Liver (tissue), 3 donors: ENCODE data around the gene TRIP6.
"Not testable (repeated sequence)": the region's sequence is repeated elsewhere in the genome, so short reads cannot be mapped to it uniquely, and the experiment has no call there.

Source experiments
- FOXA1 ChIP-seq: IDR thresholded peaks from 2 replicates; pipeline ENCODE4 v1.6.1; 2016; ENCODE audit warnings: antibody characterized with exemption
- GABPA ChIP-seq, 2 donors: IDR thresholded peaks in 1 of 2; conservative IDR thresholded peaks in 1 of 2; 2 replicates each; pipeline ENCODE4 v1.6.1; 2016; ENCODE audit warnings: antibody characterized with exemption in 2 of 2, mild to moderate bottlenecking in 1 of 2, moderate library complexity in 1 of 2
- JUND ChIP-seq, 2 donors: IDR thresholded peaks; 2 replicates each; pipeline ENCODE4 v1.6.1; 2016; ENCODE audit warnings: antibody characterized with exemption in 2 of 2
- RAD21 ChIP-seq, 2 donors: IDR thresholded peaks; 2 replicates each; pipeline ENCODE4 v1.6.1; 2016; ENCODE audit warnings: antibody characterized with exemption in 2 of 2, mild to moderate bottlenecking in 2 of 2
- SP1 ChIP-seq: IDR thresholded peaks from 2 replicates; pipeline ENCODE4 v1.6.1; 2018; ENCODE audit warnings: antibody characterized with exemption, mild to moderate bottlenecking
- TAF1 ChIP-seq: conservative IDR thresholded peaks from 2 replicates; pipeline ENCODE4 v1.6.1; 2016; ENCODE audit warnings: antibody characterized with exemption, mild to moderate bottlenecking
- YY1 ChIP-seq: IDR thresholded peaks from 2 replicates; pipeline ENCODE4 v1.6.1; 2016; ENCODE audit warnings: antibody characterized with exemption, mild to moderate bottlenecking
- TF ChIP-seq, protein P1 (sequence below): IDR thresholded peaks from 2 replicates; pipeline ENCODE4 v1.6.1; 2016; ENCODE audit warnings: antibody characterized with exemption
- TF ChIP-seq, protein P2 (sequence below): fragments of 150-350 bp; IDR thresholded peaks from 2 replicates; pipeline ENCODE4 v1.5.1; 2017; ENCODE audit warnings: improper control_type of control experiment, low read depth, low read length; ENCODE audit not compliant: missing input control
- TF ChIP-seq, protein P3 (sequence below): IDR thresholded peaks from 2 replicates; pipeline ENCODE4 v1.6.1; 2016; ENCODE audit warnings: antibody characterized with exemption
- TF ChIP-seq, protein P4 (sequence below): IDR thresholded peaks from 2 replicates; pipeline ENCODE4 v1.6.1; 2016; ENCODE audit warnings: antibody characterized with exemption
- donor health status: healthy.
- donor health status: healthy.

DNA sequence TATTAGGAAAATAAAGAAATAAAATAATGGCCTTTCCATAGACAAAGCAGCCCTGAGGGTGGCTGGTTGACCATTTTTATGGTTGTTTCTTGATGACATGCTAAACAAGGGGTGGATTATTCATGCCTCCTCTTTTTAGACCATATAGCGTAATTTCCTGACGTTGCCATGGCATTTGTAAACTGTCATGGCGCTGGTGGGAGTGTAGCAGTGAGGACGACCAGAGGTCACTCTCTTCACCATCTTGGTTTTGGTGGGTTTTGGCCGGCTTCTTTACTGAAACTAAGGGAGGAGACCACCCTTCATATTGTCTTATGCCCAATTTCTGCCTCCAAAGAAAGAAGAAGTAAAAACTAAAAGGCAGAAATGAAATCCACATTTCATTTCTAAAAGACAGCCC lies 52.1 kb downstream of the TRIP6 start:
- TF ChIP-seq, protein P1, sequence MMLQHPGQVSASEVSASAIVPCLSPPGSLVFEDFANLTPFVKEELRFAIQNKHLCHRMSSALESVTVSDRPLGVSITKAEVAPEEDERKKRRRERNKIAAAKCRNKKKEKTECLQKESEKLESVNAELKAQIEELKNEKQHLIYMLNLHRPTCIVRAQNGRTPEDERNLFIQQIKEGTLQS: not testable (repeated sequence)
- TF ChIP-seq, protein P2, sequence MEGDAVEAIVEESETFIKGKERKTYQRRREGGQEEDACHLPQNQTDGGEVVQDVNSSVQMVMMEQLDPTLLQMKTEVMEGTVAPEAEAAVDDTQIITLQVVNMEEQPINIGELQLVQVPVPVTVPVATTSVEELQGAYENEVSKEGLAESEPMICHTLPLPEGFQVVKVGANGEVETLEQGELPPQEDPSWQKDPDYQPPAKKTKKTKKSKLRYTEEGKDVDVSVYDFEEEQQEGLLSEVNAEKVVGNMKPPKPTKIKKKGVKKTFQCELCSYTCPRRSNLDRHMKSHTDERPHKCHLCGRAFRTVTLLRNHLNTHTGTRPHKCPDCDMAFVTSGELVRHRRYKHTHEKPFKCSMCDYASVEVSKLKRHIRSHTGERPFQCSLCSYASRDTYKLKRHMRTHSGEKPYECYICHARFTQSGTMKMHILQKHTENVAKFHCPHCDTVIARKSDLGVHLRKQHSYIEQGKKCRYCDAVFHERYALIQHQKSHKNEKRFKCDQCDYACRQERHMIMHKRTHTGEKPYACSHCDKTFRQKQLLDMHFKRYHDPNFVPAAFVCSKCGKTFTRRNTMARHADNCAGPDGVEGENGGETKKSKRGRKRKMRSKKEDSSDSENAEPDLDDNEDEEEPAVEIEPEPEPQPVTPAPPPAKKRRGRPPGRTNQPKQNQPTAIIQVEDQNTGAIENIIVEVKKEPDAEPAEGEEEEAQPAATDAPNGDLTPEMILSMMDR: not testable (repeated sequence)
- TF ChIP-seq, protein P3, sequence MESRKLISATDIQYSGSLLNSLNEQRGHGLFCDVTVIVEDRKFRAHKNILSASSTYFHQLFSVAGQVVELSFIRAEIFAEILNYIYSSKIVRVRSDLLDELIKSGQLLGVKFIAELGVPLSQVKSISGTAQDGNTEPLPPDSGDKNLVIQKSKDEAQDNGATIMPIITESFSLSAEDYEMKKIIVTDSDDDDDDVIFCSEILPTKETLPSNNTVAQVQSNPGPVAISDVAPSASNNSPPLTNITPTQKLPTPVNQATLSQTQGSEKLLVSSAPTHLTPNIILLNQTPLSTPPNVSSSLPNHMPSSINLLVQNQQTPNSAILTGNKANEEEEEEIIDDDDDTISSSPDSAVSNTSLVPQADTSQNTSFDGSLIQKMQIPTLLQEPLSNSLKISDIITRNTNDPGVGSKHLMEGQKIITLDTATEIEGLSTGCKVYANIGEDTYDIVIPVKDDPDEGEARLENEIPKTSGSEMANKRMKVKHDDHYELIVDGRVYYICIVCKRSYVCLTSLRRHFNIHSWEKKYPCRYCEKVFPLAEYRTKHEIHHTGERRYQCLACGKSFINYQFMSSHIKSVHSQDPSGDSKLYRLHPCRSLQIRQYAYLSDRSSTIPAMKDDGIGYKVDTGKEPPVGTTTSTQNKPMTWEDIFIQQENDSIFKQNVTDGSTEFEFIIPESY: not testable (repeated sequence)
- not testable (repeated sequence) for TF ChIP-seq SP1; YY1; RAD21 (IDR thresholded peaks at IDR 0.05); TAF1; FOXA1; JUND (IDR thresholded peaks at IDR 0.05); GABPA (IDR thresholded peaks at IDR 0.05 in 1 of 2, conservative IDR thresholded peaks at IDR 0.05 in 1 of 2)
- TF ChIP-seq, protein P4, sequence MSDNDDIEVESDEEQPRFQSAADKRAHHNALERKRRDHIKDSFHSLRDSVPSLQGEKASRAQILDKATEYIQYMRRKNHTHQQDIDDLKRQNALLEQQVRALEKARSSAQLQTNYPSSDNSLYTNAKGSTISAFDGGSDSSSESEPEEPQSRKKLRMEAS: not testable (repeated sequence)
